HepG2 (cell line): ENCODE measurements around the gene COPZ1. TPM values are rescaled to one million over a fixed set of nuclear protein-coding genes. Genes with fewer than 3 reads are reported as not detected.

Experiments
- ATM ChIP-seq: fragments of 450-650 bp; IDR thresholded peaks from 2 replicates; pipeline ENCODE4 v1.7.1; 2017; ENCODE audit warnings: mild to moderate bottlenecking, borderline replicate concordance
- CSRNP2 ChIP-seq: sonication (generic); formaldehyde crosslinking; conservative IDR thresholded peaks from 2 replicates; pipeline ENCODE4 v1.8.0; 2022; ENCODE audit warnings: low read depth, missing genetic modification reagents
- KDM5A ChIP-seq: fragments of 200-600 bp; sonication (generic); IDR thresholded peaks from 2 replicates; pipeline ENCODE4 v1.7.0; 2018; ENCODE audit warnings: antibody characterized with exemption, mild to moderate bottlenecking, low read length, borderline replicate concordance
- MIXL1 ChIP-seq: IDR thresholded peaks from 2 replicates; pipeline ENCODE4 v1.6.1; 2016
- MYNN ChIP-seq: sonication (generic); formaldehyde crosslinking; IDR thresholded peaks from 2 replicates; pipeline ENCODE4 v1.4.0; 2020; ENCODE audit warnings: mild to moderate bottlenecking, low read depth, missing genetic modification reagents
- NFRKB ChIP-seq: fragments of 450-650 bp; IDR thresholded peaks from 2 replicates; pipeline ENCODE4 v1.6.1; 2017
- RBM22 ChIP-seq: fragments of 200-400 bp; formaldehyde crosslinking; optimal IDR thresholded peaks from 2 replicates; pipeline ENCODE3; 2017; ENCODE audit warnings: mild to moderate bottlenecking, low read length, moderate library complexity
- ZFP1 ChIP-seq: IDR thresholded peaks from 2 replicates; pipeline ENCODE4 v1.6.1; 2016
- ZFP36L1 ChIP-seq: sonication (generic); formaldehyde crosslinking; IDR thresholded peaks from 2 replicates; pipeline ENCODE4 v1.8.0; 2022; ENCODE audit warnings: mild to moderate bottlenecking, missing genetic modification reagents, moderate library complexity
- ZNF142 ChIP-seq: sonication (generic); formaldehyde crosslinking; IDR thresholded peaks from 2 replicates; pipeline ENCODE4 v1.4.0; 2020; ENCODE audit warnings: missing genetic modification reagents
- ZNF431 ChIP-seq: sonication (generic); formaldehyde crosslinking; IDR thresholded peaks from 2 replicates; pipeline ENCODE4 v1.9.0; 2022; ENCODE audit warnings: missing genetic modification reagents, low read depth, mild to moderate bottlenecking, borderline replicate concordance
- ZNF567 ChIP-seq: sonication (generic); formaldehyde crosslinking; IDR thresholded peaks from 2 replicates; pipeline ENCODE4 v1.8.1; 2023; ENCODE audit warnings: mild to moderate bottlenecking, missing genetic modification reagents, borderline replicate concordance
- polyA plus RNA-seq, 8 experiments: library from polyadenylated mRNA; depleted of rRNA in 3 of 8; stranded (reverse) in 7 of 8; unstranded in 1 of 8; fragments of >200 nt; fragmentation: Illumina TruSeq in 4 of 8; extraction: Trizol in 4 of 8; gene quantifications; 2 replicates each; pipeline versions ENCODE4 v1.2.1 to v1.2.3, GENCODE V29; 2011 to 2016; ENCODE audit warnings: low read depth in 4 of 8, missing spikeins in 1 of 8, mixed read lengths in 1 of 8; ENCODE audit not compliant: insufficient read depth in 1 of 8
- total RNA-seq, 5 experiments: library from RNA; depleted of rRNA; stranded (reverse); fragments of >200 nt; fragmentation: Illumina TruSeq; extraction: Trizol; gene quantifications; 2 replicates each; pipeline ENCODE4 v1.2.3, GENCODE V29; 2016; ENCODE audit warnings: low read depth in 1 of 5
- TF ChIP-seq, protein P1 (sequence below): sonication (generic); formaldehyde crosslinking; IDR thresholded peaks from 2 replicates; pipeline ENCODE4 v1.8.0; 2023; ENCODE audit warnings: mild to moderate bottlenecking, missing genetic modification reagents
- TF ChIP-seq, protein P2 (sequence below), 2 experiments: sonication (generic) in 1 of 2; formaldehyde crosslinking in 1 of 2; IDR thresholded peaks; 2 replicates each; pipeline versions ENCODE4 v1.6.1 to v1.9.0; 2014 to 2022; ENCODE audit warnings: antibody characterized with exemption in 1 of 2, borderline replicate concordance in 1 of 2, inconsistent platforms in 1 of 2, low read depth in 1 of 2, missing genetic modification reagents in 1 of 2

The COPZ1 gene
- total and polyA plus RNA-seq, 2 of the 13 experiments (the other 11 are each of a cell fraction or from before 2014, with no cell fraction given): 125 to 184 TPM

GRCh38 chr12:54294152-54294952 is 30.6 kb upstream of the COPZ1 start (continued):
- no peak for TF ChIP-seq CSRNP2 (CRISPR knock-in tag)
- peak; percentile 52; the same call in 1 of the 2 replicates for TF ChIP-seq MIXL1
- no peak for TF ChIP-seq ZNF567 (CRISPR knock-in tag)
- TF ChIP-seq RBM22: no peak
- TF ChIP-seq ATM: no peak
- TF ChIP-seq ZFP36L1 (CRISPR knock-in tag): no peak
- no peak for TF ChIP-seq NFRKB
- no peak; the same call in 1 of the 2 replicates for TF ChIP-seq KDM5A
- TF ChIP-seq, protein P1, sequence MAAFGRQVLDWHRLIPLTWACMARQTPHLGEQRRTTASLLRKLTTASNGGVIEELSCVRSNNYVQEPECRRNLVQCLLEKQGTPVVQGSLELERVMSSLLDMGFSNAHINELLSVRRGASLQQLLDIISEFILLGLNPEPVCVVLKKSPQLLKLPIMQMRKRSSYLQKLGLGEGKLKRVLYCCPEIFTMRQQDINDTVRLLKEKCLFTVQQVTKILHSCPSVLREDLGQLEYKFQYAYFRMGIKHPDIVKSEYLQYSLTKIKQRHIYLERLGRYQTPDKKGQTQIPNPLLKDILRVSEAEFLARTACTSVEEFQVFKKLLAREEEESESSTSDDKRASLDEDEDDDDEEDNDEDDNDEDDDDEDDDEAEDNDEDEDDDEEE (CRISPR knock-in tag): 0 out of 2 replicates have a peak, but pooled peaks have one; percentile 56
- no peak for TF ChIP-seq ZNF142 (CRISPR knock-in tag)
- TF ChIP-seq ZFP1: no peak; the same call in 1 of the 2 replicates
- no peak for TF ChIP-seq ZNF431 (CRISPR knock-in tag)
- TF ChIP-seq, protein P2, sequence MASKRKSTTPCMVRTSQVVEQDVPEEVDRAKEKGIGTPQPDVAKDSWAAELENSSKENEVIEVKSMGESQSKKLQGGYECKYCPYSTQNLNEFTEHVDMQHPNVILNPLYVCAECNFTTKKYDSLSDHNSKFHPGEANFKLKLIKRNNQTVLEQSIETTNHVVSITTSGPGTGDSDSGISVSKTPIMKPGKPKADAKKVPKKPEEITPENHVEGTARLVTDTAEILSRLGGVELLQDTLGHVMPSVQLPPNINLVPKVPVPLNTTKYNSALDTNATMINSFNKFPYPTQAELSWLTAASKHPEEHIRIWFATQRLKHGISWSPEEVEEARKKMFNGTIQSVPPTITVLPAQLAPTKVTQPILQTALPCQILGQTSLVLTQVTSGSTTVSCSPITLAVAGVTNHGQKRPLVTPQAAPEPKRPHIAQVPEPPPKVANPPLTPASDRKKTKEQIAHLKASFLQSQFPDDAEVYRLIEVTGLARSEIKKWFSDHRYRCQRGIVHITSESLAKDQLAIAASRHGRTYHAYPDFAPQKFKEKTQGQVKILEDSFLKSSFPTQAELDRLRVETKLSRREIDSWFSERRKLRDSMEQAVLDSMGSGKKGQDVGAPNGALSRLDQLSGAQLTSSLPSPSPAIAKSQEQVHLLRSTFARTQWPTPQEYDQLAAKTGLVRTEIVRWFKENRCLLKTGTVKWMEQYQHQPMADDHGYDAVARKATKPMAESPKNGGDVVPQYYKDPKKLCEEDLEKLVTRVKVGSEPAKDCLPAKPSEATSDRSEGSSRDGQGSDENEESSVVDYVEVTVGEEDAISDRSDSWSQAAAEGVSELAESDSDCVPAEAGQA (IDR thresholded peaks at IDR 0.05; ENCODE audit: low read depth): no peak
- TF ChIP-seq, protein P2 (CRISPR knock-in tag; IDR thresholded peaks at IDR 0.05; ENCODE audit: borderline replicate concordance): no peak
- TF ChIP-seq MYNN (CRISPR knock-in tag): no peak
